GM06990 (cell line): ENCODE measurements around the gene ANTXR2.

Experiments used
- DNase-seq: peaks from one replicate; pipeline ENCODE4 v3.0.0-alpha.2; 2011; ENCODE audit not compliant: insufficient read length; ENCODE audit errors: extremely low read depth
- H3K27me3 ChIP-seq: replicated peaks from 2 replicates; pipeline ENCODE4 v1.6.0; 2011; ENCODE audit warnings: low read length; ENCODE audit not compliant: control insufficient read depth, insufficient read depth
- H3K36me3 ChIP-seq: 2 replicates; pipeline ENCODE4 v1.5.1; 2011; ENCODE audit warnings: low read length; ENCODE audit not compliant: control insufficient read depth, insufficient read depth
- H3K4me3 ChIP-seq: replicated peaks from 2 replicates; pipeline ENCODE4 v1.5.1; 2011; ENCODE audit warnings: low read depth, mild to moderate bottlenecking, control low read depth, low read length
- CTCF ChIP-seq: IDR thresholded peaks from 2 replicates; pipeline ENCODE4 v1.5.1; 2011; ENCODE audit warnings: low read length, control low read depth, mild to moderate bottlenecking, inconsistent platforms; ENCODE audit not compliant: insufficient read depth, poor library complexity, severe bottlenecking

Gene ANTXR2

GRCh38 chr4:80016506-80016905 lies 56.5 kb downstream of the ANTXR2 start:
- Histone ChIP-seq H3K36me3 (no peaks in the 10 kb centered on the region), H3K27me3 (no peaks in the 10 kb centered on the region), H3K4me3 (no peak overlapping the region)
- no peak for TF ChIP-seq CTCF
- no peak for DNase-seq

GRCh38 chr4:80015407-80016189 lies 57.4 kb downstream of the ANTXR2 start:
- Histone ChIP-seq H3K36me3 (no peaks in the 10 kb centered on the region), H3K4me3 (no peak overlapping the region), H3K27me3 (no peaks in the 10 kb centered on the region)
- DNase-seq = no peak
- TF ChIP-seq CTCF = no peak

DNA sequence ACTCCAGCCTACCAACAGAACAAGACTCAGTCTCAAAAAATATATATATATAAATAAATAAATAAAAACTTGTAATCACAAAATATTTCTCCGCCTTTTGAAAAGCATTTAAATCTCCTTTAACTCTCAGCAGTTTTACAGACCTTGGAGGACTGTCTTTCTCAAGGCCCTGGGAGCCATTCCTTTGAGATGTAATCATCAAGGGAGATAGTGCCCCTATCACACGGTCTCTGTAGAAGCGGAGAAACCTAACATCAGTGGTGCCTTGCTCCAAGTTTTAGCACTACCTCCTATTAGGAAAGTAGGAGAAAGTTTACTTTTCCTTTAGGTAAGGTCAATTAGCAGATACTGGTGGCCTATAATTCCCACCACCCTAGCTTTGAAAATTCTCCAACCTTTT lies 58.5 kb downstream of the ANTXR2 start:
- no peak for TF ChIP-seq CTCF
- no peak for DNase-seq
- no peaks in the 10 kb centered on the region for H3K36me3 ChIP-seq
- H3K27me3 ChIP-seq = no peaks in the 10 kb centered on the region
- H3K4me3 ChIP-seq = no peak overlapping the region

- Histone ChIP-seq H3K36me3 (no peaks in the 10 kb centered on the region), H3K27me3 (no peaks in the 10 kb centered on the region), H3K4me3 (no peak overlapping the region)
- DNase-seq = no peak
- no peak for TF ChIP-seq CTCF
Observed at GRCh38 chr4:80012291-80012690, 60.7 kb downstream of the ANTXR2 start.

- Histone ChIP-seq H3K27me3 (no peaks in the 10 kb centered on the region), H3K36me3 (no peaks in the 10 kb centered on the region), H3K4me3 (no peak overlapping the region)
- TF ChIP-seq CTCF = no peak
- no peak for DNase-seq
Observed at GRCh38 chr4:80011636-80012236, 61.3 kb downstream of the ANTXR2 start.
